Ovary (tissue), 3 donors: ENCODE measurements around the gene SPAG16.

Experiments used
- CTCF ChIP-seq, 3 donors: fragments of 450-650 bp in 2 of 3; fragments of 200-600 bp in 1 of 3; IDR thresholded peaks; one replicate each; pipeline versions ENCODE4 v1.5.1 to v1.8.0; 2016 to 2022; ENCODE audit warnings: antibody characterized with exemption in 3 of 3, mild to moderate bottlenecking in 1 of 3
- EP300 ChIP-seq: sonication (generic); formaldehyde crosslinking; IDR thresholded peaks from one replicate; pipeline ENCODE4 v1.6.1; 2017; ENCODE audit warnings: antibody characterized with exemption
- POLR2A ChIP-seq: fragments of 450-650 bp; IDR thresholded peaks from one replicate; pipeline ENCODE4 v1.6.1; 2017; ENCODE audit warnings: antibody characterized with exemption, mild to moderate bottlenecking, moderate library complexity
- donor health status: DM: no; HTN: no; CAD: no.

- TF ChIP-seq CTCF (IDR thresholded peaks at IDR 0.05) = no peak
- TF ChIP-seq POLR2A = no peak
- TF ChIP-seq EP300 = no peak
Measured at GRCh38 chr2:213265679-213266078, 18.6 kb upstream of the SPAG16 start.
